Left colon (tissue), 2 donors: Measurements from ENCODE around the gene DOCK4. TPM values are rescaled to one million over a fixed set of nuclear protein-coding genes. Genes with fewer than 3 reads are reported as not detected.

Experiments used
- ATAC-seq: fragments of 200-7000 bp; cut with Tn5 transposase; one replicate; pipeline ENCODE4 v1.9.1; 2020; ENCODE audit warnings: mild to moderate bottlenecking, moderate library complexity
- DNase-seq, 2 donors: peaks; one replicate each; pipeline ENCODE4 v3.0.0-alpha.2; 2020
- intact Hi-C, 2 donors: fragments of 100-400 bp; cut with DNase I in 1 of 2; cut with micrococcal nuclease in 1 of 2; formaldehyde crosslinking; loops; one replicate each; pipeline versions ENCODE4 v1.11.2 to v1.14.0; 2022; cut with DNase I, micrococcal nuclease
- total RNA-seq, 2 donors: library from RNA; stranded (reverse); fragmentation: NEBNext Ultra II Directional; extraction: Animal tissue kit (Norgen Biotek cat#: 25700); gene quantifications; one replicate each; pipeline ENCODE4 v1.2.1, GENCODE V29; 2021
- donor health status: DM: no; HTN: no; CAD: no.
- donor health status: DM: yes; HTN: yes; CAD: no.

Gene DOCK4
- total RNA-seq, 2 donors from 2014 or later = 6.6 to 11.5 TPM

DNA sequence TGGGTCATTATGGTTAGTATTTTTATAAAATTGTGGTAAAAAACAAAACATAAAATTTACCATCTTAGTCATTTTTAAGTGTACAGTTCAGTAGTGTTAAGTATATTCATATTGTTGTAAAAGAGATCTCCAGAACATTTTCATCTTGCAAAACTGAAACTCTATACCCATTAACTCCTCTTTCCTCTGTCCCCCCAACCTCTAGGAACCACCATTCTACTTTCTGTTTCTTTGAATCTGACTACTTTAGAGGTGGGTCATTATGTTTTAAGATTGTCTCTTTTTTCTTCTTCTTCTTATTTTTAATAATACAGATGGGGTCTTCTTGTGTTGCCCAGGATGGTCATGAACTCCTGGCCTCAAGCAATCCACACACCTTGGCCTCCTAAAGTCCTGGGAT, 84.1 kb downstream of the DOCK4 start:
- DNase-seq (no peak), ATAC-seq (no peak)
- intact Hi-C loops = no loop called here

DNA sequence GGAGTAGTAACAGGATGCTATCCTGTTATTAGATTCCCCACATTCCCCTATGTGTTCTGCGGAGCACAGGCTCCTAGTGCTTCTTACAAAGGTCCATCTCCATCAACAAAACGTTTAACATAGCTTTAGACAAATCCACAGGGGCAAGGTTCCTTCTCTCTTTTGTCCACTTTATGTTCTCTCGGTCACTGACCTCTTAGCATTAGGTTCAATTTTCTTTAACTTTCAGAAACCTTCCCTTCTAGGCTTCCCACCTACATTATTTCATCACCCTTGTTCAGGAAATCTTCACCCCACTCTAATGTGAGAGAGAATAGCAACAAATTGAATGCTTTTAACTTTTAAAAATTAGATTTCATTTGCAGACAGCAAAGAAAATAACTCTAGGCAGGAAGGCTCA, 84.9 kb downstream of the DOCK4 start:
- DNase-seq = no peak
- intact Hi-C loops = no loop called here
- ATAC-seq = no peak

DNA sequence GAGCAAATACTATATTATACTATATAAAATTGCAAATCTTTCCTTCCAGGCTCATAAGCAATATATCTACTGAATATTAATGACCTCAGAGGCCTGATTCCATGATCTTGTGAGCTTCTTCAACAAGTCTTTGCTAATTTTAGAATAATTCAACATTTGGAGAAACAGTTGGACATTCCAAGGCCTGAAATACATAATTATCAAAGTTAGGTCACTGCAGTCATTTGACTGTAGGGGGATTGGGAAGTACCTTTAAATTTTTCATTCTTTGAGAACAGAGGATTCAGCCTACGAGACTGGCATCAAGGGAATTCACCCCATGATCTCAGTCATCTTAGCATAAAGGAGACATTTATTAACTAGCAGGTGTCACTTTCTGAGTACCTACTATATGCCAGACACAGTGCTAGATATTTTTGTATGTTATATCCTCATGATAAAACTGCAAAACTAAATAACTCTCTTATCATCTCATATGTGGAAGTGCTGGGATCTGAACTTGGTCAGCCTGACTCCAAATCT, 85.4 kb downstream of the DOCK4 start:
- no peak for DNase-seq
- ATAC-seq = no peak
- intact Hi-C loops = no loop called here

DNA sequence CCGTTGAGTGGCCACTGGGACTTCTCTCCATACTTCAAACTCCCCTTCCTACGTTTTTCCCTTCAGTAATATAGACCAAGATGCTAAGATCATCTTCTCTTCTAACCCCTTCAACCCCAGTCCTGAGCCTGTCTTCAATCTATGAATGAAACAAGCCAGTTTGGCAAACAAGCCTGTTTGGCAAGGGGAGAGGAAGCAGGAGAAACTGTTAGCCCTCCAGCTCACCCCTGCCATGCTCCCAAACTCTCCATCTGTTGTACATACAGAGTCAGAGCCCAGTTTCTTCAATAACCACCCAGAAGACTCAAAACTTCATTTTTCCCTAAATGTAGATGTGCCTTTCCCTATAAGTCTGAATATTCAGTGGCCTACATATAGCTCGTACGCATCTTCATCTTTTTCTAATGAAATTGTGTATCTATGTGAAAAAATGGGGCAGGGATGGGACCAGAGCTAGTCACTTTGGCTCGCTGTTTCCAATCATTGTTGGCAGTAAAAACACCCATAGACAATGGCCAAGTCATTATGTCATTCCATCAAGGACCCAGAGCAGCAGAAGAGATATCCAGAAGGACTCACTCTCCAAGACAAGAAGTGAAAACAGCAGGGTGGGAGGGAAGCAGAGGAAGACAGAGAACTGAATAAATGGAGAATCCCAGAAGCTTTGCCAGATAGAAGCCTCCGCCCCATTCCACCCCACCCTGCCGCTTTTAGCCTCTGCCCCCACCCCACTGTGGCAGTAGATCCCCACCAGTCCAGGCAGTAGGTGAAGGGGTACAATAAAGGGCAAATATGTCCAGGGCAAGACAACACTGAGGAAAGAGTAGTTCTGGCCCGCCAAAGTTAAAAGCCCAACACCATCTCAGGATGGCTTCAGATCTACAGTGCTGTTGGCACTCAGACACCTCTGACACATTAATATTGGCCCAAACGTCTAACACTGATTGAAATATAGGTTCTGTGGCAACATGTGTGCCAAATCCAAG, 87.3 kb downstream of the DOCK4 start:
- no peak for ATAC-seq
- DNase-seq = no peak
- intact Hi-C loops = no loop called here

DNA sequence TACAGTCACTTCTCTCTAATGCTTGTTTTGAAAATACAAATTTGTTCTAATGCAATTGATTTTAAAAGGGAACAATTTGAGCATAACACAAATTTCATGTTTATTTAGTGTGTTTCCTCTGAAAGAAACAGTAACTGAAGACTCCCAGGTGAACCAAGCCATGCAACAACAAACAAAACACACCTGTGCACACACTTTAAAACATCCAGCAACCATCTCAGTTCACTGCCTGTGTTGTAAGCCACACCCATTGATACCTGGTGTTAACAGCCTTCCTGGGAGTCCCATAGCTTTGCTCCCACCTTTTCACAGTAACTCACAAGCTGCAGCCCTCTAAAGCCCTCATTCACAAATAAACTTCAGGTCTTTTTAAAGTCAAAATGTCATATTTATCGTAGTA, 89.3 kb downstream of the DOCK4 start:
- no peak for DNase-seq

DNA sequence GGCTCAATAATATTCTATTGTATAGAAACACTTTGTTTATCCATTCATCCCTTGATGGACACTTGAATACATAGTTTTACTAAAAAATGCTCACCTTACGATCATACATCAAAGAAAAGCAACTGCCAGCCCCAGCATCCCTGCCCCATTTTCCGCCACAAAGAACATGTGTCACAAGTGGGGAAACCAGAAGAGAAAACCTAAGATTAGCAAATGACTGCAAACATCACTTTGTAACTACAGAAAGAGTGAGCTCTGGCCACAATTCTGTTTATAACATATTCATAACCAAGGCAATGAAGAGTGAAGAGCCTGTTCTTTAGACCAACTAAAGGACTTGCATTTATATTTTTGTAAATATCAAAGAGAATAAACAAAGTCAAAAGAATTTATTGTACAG, 89.8 kb downstream of the DOCK4 start:
- intact Hi-C loops = no loop called here
- ATAC-seq = no peak
- DNase-seq = no peak

More for the DNA sequence above, 89.3 kb downstream of the DOCK4 start:
- intact Hi-C loops = no loop called here
- peak; percentile 92 for ATAC-seq

DNA sequence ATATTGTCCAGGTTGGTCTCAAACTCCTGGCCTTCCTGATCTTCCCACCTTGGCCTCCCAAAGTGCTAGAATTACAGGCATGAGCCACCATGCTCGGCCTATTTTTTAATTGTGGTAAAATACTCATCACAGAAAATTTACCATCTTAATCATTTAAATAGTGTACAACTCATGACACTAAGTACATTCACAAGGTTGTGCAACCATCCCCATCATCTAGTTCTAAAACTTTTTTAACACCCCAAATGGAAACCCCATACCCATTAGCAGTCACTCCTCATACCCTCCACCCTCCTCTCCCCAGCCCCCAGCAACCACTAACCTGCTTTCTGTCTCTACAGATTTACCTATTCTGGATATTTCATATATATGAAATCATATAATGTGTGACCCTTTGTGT, 90.3 kb downstream of the DOCK4 start:
- intact Hi-C loops = no loop called here
- no peak for DNase-seq
- no peak for ATAC-seq

DNA sequence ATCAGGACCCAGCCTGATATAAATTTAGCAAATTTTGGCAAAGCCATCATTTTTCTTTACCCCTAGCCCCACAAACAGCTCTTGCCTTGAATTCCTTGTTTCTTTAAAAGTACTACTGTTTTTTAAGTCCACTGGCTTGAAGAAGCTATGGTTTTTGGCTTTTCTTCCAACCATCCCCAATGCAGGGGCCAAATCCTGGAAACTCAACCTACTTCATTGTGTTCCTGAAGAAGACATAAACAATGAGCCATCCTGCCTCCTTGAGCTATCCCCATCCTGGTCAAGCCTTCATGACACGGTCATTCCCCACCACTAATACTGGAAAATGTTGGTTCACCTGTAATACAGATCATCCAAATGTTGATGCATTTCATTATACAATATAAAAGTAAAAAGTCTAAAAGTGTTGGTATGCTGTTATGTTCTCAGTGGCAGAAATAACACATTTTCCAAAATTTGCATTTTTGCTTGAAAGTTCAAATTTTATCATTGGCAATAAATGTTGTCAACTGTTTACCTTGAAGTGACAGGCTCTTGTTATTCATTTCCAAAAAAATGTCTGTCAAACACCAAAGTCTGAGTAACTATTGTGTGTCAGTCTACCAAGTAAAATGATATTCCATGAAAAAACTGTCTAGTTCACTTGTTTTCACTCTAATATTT, 92.2 kb downstream of the DOCK4 start:
- intact Hi-C loops = no loop called here
- ATAC-seq (no peak), DNase-seq (no peak)

DNA sequence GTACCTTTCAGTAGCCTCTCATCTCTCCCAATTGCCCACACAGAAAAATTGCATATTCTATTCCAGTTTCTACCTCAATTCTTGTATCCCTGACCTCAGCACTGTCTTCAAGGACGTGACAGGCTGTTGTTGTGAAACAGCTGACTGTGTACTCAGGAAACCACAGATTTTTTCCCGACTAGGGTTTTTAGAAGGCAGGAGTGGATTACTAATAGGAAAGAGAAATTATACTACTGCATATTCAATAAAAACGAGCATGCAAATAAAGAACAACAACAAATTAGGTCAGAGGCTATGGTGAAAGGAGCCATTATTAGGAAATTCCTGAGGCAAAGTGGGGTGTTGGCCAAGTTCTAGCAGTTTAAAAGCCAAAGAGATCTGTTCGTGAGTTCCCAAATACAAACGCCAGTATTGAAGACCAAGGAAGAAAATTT, 93.4 kb downstream of the DOCK4 start:
- DNase-seq (no peak), ATAC-seq (no peak)
- intact Hi-C loops = no loop called here

DNA sequence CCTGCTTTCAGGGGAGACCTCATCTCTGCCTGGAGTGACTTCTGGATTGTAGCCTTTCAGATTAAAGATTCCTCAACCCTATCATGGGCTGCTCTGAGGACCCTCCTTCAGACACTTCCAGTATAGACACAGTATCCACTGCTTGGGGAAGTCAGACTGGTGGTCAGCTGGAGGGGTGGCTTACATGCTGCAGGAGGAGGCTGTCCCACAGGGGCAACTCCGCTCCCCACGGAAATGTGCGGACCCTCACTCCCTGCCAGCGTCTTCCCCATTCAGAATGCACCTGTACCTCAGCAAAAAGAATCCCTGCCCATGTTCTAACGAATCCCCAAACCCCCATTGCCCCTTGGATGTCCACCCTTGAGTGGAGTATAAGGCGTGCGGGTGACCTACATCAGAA, 95.5 kb downstream of the DOCK4 start:
- no peak for DNase-seq
- no peak for ATAC-seq
- intact Hi-C loops = no loop called here

DNA sequence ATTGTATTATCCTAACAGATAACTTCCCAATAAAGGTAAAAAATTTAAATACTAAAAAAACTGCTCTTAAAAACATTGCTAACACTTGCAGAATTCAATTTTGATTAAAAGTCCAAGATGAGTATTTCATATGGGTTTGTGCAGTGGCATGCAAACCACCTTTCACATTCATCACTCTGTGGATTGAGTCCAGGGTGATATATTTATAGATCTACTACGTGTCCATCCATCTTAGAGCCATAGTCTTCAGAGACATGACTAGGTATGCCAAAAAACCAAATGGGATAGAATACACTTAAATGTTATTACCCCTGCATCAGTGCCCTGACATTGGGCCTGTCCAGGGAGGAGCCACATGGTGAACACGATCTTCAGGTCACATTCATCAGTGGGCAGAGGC, 96.0 kb downstream of the DOCK4 start:
- DNase-seq (no peak), ATAC-seq (no peak)
- intact Hi-C loops = no loop called here

DNA sequence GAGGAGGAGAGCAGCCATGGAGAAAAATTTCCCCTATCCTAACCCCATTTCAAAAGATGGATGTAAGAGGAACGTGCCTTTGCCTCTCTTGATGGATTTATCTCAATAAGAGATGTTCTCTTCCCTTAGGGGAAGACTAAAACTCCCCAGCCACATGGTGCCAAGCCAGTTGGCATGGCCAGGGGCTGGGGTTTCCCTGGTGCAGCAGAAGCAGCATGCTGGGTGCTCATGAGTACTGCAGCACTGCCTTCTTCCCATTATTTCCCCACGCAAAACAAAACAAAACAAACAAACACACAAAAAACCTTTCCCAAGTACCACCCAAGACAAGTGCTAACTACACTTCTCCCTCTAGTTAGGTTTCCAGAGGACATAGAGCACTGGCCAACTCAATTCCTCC, 97.2 kb downstream of the DOCK4 start:
- DNase-seq (no peak), ATAC-seq (no peak)
- intact Hi-C loops = no loop called here

DNA sequence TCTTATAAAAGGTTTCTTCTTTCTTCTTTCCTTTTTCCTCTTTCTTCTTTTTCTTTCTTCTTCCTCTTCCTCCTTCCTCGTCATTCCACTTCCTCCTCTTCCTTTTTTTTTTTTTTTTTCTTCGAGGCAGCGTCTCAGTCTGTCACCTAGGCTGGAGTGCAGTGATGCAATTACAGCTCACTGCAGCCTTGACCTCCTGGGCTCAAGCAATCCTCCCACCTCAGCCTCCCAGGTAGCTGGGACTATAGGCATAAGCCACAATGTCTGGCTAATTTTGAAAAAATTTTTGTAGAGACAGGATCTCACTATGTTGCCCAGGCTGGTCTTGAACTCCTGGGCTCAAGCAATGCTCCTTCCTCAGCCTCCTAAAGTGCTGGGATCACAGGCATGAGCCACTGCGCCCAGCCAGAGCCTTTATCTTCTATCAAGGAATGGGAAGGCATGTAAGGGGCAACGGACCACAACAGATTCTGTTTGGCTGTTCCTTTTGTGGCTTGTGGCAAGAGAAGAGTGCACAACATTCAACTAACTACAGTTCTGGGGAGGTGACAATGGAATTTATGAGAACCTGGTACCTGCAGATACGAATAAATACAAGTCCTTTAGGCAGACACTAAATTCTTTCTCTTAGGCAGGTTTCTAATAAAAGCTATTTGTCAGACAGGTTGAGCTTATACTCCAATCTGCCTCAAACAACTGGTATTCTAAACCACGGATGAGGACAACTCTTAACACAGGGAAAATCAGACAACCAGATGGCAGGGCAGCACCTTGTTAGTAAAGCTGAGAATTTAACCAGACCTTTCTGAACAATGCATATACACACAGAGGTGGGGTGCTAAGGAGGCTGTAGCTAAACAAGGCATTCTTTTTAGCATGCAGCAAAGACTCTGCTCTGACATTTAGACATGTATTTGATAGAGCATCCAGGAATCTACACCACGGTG, 100.3 kb downstream of the DOCK4 start:
- ATAC-seq = no peak
- DNase-seq = no peak
- intact Hi-C loops = no loop called here

DNA sequence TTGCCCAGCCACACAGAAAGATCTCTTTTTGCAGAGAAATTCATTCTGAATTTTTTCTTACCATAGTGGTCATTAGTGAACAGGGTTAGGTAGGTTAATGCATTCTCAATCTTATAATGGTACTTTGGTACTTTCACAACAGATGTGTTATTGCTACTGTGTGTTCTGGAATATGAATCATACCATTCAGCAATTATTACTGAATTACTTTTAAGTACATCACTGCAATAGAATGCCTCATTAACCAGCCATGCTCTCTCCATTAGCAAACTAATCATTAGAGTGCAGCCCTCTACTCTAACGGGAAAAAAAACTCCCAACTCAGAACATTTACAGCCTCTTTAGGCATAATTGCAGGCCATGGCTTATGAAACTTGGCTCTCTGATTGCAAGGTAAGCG, 102.1 kb downstream of the DOCK4 start:
- intact Hi-C loops = no loop called here
- ATAC-seq = no peak
- no peak for DNase-seq

DNA sequence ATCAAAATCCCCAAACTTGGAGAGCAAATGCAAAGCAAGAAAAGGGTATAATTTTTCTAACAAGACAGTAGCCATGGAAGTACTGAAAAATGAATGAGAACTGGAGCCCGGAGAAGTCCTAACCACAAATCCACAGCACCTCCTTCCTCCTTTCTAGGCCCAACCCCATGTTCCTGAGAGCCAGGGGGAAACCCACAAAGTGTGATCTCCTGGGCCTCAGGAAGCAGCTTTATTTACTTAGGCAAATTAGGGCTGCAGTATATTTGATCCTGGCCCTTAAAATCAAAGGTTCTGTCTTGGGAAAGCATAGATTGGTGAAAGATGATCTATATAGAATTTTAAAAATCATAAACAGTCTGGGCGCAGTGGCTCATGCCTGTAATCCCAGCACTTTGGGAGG, 103.0 kb downstream of the DOCK4 start:
- peak; percentile 81 for ATAC-seq

DNA sequence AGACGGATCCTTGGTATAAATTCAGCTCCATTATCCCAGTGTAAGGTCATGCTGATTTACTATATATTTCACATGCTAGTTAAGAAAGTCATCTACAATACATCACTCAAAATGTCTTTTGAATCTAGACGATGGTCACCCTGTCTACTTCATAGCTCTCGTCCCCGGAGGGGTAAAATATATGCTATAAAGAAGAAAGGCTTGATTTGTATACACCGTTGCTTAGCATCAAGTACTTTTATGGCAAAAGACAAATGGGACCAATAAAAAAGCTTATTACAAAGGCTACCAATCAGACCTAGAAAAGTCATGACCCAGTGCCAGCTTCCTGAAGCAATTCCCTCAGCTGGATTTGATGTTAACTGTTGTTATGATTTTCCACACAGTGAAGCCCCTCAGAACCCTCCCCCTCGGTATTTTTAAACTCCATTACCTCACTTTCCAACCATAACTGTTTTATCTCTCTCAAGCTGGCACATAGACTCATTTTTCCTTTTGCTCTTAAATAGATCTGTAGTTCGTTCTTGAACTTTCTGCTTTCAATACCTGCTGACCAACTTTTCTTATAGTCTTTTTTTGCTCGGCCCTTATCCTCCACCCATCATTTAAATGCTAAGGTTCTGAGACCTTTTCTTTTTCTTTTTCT, 104.9 kb downstream of the DOCK4 start:
- intact Hi-C loops = no loop called here
- DNase-seq = peak; percentile 19 to 37
- peak; percentile 93 for ATAC-seq

More for the DNA sequence above, 103.0 kb downstream of the DOCK4 start:
- intact Hi-C loops = no loop called here
- DNase-seq = peak; percentile 8 to 59

DNA sequence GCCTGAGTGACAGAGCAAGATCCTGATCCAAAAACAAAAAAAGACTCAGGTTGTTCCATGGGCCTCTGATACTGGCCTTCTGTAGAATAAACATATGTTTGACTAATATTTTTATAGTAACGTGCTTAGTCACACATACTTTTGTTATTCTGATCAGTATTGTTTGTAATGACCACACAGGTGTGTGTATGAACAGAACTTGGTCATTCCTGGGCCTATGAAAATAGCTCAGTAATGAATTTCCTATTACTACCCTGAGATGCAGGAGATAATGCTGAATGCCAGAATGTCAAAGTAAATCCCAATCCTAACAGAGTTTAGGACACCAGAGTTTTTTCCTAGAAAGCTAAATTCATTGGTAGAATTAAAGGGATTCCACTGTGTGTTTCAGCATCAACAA, 108.7 kb downstream of the DOCK4 start:
- intact Hi-C loops = no loop called here
- ATAC-seq (no peak), DNase-seq (no peak)

DNA sequence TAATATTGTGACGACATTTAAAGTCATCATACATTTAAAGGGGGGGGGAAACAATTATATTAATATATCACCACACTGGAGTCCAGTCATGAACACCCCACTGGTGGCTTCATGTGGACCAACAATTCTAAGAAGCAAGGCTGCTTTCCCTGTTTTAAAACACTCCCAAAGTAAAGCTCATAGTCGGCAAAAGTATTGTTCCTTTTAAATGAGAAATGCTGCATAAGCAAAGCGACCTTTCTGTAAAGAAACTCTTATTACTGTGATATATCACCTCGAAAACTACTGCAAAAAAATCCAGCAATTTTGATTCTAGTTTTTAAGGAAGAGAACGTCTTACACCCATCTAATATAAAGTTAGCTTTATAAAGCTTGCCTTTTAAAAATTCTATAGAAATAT, 112.8 kb downstream of the DOCK4 start:
- ATAC-seq = no peak
- intact Hi-C loops = no loop called here
- DNase-seq = no peak
